ENCODE data around the gene SFN.
"Not testable (repeated sequence)": the region's sequence is repeated elsewhere in the genome, so short reads cannot be mapped to it uniquely, and the experiment has no call there.

The SFN gene

DNA sequence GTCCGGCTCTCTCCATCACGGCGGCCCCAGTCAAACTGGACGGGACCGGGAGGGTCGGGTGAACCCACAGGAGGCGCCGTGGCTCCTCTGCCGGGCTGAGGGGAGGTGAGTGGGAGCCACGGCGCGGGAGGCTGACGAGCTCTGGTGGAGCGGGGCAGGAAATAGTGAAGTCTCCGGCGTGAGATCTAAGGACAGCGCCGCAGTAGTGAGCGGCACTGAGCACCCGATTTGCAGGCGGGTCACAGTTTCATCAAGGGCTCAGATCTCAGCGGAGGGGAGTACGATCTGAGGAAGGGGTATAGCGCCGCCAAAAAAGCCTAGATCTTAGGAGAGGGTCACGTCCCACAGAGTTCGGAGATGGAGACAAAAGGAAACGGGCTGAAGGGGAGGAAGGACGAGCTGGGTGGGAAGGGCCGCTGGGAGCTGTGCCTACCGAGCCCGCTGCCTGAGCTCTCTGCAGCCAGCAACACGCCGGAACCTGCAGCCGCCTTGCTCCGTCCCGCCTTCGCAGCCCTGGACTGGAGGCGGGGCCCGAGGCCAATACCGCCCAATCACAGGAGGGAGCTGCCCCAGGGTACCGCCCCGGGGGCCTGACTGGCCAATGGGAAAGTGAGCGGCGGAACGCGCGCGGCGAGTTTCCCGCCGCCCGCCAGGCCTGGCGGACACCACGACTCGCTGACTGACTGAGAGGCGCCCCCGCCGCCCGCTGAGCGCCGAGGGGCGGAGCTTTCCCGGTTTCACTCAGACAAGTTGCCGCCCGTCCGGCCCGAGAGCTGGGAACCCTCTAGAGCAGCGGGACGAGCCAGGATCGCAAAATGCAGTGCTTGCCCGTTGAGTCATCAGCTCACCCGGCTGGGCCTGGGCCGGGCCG is 1.9 kb downstream of the SFN start:
- peak; percentile 98 for DNase-seq (ENCODE audit: low spot score)

DNA sequence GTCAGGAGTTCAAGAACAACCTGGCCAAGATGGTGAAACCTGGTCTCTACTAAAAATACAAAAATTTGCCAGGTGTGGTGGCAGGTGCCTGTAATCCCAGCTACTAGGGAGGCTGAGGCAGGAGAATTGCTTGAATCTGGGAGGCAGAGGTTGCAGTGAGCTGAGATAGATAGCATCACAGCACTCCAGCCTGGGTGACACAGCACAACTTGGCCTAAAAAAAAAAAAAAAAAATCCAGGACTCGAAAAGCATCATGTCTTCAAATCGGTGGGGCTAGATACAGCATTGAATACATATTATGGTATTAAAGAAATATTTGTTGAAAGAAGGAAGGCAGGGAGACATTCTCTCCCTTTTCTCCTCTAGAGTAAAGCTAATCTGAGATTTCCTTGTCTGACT is 10.1 kb downstream of the SFN start:
- DNase-seq (ENCODE audit: low spot score): not testable (repeated sequence)

GRCh38 chr1:26874896-26875295 is 11.9 kb downstream of the SFN start:
- no peak for DNase-seq (ENCODE audit: low spot score)

GRCh38 chr1:26877326-26877725 is 14.4 kb downstream of the SFN start:
- no peak for DNase-seq (ENCODE audit: low spot score)

GRCh38 chr1:26879793-26880192 is 16.8 kb downstream of the SFN start:
- no peak for DNase-seq (ENCODE audit: low spot score)

DNA sequence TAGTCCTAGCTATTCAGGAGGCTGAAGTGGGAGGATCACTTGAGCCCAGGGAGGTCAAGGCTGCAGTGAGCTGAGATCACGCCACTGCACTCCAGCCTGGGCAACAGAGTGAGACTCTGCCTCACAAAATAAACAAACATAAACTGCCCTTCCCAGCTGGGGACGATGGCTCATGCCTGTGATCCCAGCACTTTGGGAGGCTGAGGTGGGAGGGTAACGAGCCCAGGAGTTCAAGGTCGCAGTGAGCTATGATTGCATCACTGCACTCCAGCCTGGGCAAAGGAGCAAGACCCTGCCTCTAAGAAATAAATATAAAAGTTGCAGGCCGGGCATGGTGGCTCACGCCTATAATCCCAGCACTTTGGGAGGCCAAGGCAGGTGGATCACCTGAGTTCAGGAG is 18.7 kb downstream of the SFN start:
- DNase-seq (ENCODE audit: low spot score): not testable (repeated sequence)

- DNase-seq (ENCODE audit: low spot score): no peak
Measured at GRCh38 chr1:26882696-26883463, 19.9 kb downstream of the SFN start.

DNA sequence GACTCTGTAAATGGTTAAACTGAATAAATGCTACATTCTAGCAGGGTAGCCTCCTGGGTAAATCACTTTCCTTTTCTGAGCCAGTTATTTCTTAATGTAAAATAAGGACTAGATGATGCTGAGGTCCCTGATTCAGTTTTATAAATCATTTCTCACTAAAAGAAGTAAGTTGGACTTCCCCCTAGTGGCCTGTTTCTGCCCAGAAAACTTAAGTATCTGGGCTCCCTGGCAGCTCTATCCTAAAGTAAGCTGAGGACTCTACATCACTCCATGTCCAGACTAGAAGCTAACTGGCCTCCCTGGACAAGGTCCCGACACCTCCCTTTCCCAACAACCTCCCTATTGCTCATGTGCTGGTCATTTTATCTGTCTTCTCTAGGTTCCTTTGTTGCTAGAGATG is 24.2 kb downstream of the SFN start:
- no peak for DNase-seq (ENCODE audit: low spot score)

- no peak for DNase-seq (ENCODE audit: low spot score)
Measured at GRCh38 chr1:26888231-26888630, 25.3 kb downstream of the SFN start.

DNA sequence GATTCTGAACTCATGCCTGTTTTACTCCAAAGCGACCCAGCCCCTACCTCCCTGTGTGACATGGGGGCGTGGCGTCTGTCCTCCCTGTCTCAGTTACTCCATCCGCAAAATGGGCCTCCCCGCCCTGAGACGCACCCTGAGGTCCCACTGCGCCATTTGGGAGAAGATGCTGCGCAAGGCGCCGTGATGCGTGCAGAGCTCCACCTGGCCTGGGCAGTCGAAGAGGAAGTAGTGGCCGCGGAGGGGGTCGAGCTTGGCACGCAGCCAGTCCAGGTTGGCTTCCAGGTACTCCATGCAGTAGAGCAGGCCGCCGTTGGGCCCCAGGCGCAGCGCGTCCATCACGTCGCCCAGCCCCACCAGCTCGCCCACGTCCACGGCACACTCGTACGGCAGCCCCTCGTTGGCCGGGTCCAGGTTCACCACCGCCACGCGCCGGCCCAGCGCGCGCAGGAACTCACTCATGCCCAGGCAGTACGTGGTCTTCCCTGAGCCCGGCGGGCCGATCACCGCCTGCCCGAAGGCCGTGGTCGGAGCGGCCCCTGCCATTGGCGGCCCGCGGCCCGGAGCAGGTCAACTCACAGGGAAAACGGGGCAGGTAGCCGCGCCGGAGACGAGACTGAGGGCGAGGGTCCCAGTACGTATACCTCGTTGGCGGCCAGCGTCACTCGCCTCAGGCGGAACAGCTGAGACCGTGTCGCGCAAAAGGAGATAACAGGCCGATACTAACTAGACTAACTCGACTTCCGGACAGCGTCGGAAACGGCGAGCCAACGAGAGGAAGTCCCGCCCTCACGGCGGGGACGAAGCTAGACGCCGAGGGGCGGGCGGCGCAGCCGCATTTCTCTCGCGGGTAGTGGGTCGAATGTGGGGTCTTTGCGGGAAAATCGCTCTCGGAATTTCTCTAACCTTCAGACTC is 26.9 kb downstream of the SFN start, which contains the start of gene GPN2:
Gene GPN2, minus strand, starts transcription at position 733 of the 916 bp plus-strand sequence. Its CDS starts 187 bp downstream, at position 546.
- DNase-seq (ENCODE audit: low spot score): peak; percentile 86

GRCh38 chr1:26890467-26890796 is 27.5 kb downstream of the SFN start:
- DNase-seq (ENCODE audit: low spot score): no peak

DNA sequence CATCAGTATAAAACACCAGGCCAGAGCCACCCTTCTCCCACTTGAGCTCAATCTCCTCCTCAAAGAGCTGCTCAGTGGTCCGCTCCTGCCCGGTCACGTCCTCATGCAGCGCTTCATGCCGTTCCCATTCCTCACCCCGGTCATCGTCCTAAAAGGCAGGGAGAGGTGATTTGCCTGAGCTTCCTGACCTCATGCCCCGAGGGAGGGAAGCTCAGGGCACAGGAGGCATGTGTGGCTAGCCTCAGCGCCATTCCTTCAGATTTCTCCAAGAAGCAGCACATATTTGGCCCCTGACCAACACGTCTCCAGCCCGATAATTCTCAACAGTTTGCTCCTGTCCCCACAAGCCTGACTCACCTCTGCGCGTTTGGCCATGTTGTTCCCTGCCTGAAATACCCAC is 31.3 kb downstream of the SFN start:
- DNase-seq (ENCODE audit: low spot score): no peak

GRCh38 chr1:26897351-26897750 is 34.4 kb downstream of the SFN start:
- no peak for DNase-seq (ENCODE audit: low spot score)

DNA sequence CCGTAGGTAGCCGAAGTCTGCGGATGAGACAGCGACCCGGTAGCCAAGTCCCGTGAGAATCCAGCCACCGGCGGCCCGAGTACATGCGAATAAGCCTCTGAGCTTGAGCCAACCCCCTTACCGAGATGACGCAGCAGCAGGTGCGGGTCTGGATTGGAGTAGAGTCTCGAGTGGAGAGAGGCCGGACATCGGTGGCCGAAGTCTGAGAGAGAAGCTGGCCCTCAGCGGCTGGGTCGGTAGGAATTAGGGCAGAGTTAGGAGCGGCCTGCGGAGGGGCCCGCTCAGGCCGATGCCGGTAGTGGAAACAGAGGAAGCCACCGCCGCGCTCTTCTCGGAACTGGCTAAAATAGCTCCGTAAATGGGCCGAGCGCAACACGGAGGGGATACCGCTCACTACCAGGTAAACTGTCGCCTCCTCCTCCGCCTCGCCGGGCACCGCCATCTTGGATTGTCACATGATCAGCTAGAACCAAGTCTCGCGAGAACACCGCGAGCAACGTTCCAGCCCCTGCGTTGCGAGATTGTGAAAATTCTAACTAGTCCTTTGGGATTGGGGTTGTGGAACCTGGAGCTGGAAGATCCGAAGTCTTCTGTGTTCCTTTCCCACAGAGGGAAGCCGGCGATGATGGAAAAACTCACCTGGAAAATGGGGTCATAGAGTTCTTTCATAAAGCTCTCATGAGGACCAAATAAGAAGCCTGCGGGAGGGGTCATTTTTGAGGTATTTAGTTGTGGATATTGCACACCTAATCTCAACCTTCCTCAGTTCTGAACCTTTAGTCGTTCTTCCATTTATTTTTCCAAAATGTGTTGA is 37.3 kb downstream of the SFN start, which contains the start of gene GPATCH3:
Gene GPATCH3, minus strand, starts transcription at position 467 of the 814 bp plus-strand sequence. Its CDS starts 25 bp downstream, at position 442.
- peak; percentile 94 for DNase-seq (ENCODE audit: low spot score)

GRCh38 chr1:26900815-26901511 is 38.0 kb downstream of the SFN start:
- no peak for DNase-seq (ENCODE audit: low spot score)

DNA sequence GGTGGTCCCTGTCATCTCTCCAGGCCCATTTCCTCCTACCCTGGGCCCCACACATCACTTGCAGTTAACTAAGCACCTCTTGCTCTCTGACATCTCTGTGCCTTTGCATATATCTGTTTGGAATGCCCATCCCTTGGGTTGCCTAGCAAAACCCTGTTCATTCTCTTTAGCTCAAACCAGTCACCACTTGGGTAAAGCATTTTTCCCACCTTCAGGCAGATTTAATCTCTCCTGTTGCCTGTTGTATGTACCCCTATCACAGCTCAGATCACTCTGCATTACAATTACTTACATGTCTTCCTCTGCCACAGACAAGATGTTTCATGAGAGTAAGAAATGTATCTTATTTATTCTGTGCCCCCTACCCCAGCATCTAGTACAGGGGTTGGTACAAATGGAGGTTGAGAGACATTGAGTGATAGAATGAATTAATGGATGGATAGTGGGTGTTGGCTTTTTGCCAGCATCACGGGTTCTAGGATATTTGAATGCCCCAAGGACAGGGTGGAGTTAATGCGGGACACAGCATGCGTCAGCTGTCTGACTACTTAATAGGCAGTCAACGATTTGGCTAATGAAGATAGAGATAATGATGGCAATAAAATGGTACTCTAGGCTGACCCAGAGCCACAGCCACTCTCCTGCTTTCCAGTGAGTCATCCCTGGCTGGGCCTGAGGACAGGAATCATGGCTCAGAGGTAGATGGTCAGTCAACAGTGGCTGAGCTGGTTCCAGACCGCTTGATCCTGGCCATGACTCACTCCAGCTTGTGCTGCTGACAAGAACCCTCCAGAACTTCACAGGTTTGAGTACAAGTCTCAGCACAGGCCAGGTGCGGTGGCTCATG is 44.3 kb downstream of the SFN start:
- DNase-seq (ENCODE audit: low spot score): no peak

GRCh38 chr1:26909951-26910342 is 47.0 kb downstream of the SFN start:
- no peak for DNase-seq (ENCODE audit: low spot score)

DNA sequence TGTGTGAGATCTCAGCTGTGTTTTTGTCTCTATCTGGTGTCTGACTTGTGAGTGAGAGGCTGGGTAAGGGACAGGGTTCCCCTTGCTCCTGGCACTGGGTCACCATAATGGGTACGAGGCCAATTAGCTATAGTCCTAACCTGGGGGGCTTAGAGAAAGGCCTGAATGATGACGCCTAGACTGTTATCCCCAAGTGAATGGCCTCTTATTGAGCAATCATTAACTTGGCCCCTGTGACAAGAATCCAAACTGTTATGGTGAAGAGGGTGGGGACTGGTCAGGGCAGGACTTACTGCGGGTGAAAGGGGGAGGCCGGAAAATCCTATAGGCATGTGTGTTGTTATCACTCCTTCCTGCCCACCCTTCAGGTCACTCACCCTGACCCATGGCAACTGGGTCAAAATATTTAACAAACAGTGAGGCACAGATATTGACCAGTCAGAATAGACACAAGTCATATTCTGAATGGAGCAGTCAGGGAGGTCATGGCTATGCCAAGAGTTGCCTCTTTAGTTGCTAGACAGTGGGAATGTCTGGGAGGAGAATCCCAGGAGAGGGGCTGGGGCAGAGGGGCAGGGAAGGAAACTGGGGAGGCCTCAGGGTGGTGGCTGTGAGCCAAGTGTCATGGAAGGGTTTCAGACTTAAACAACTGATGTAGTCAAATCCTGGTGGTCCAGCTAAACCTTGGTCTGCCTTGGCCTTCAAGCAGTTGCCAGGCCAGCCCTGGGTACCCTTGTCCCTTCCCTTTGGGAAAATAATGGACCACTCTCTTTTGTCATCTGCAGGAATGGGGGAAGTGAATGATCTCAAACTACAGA is 47.6 kb downstream of the SFN start:
- DNase-seq (ENCODE audit: low spot score): no peak

Measured in left forelimb (tissue), 1 donor.